Adrenal gland (tissue), 12 donors: ENCODE data around the gene SEMA5A. TPM values are rescaled to one million over a fixed set of nuclear protein-coding genes. Genes with fewer than 3 reads are reported as not detected.

Source experiments
- DNase-seq, 7 donors: peaks; one replicate each; pipeline ENCODE4 v3.0.0-alpha.2; 2019 to 2020
- H3K27ac ChIP-seq, 5 donors: fragments of 200-600 bp; sonication (generic) in 4 of 5; 1 replicate in 3 of 5; 2 replicates in 2 of 5; pipeline versions ENCODE4 v1.5.1 to v1.8.0; 2016 to 2020; ENCODE audit warnings: mild to moderate bottlenecking in 1 of 5
- H3K27me3 ChIP-seq: fragments of 200-600 bp; 2 replicates; pipeline ENCODE4 v1.8.0; 2021
- H3K36me3 ChIP-seq, 2 donors: fragments of 200-600 bp; replicated peaks in 1 of 2; 1 replicate in 1 of 2; 2 replicates in 1 of 2; pipeline versions ENCODE4 v1.5.1 to v1.8.0; 2018 to 2022
- H3K4me1 ChIP-seq, 2 donors: fragments of 200-600 bp; replicated peaks in 1 of 2; 1 replicate in 1 of 2; 2 replicates in 1 of 2; pipeline versions ENCODE4 v1.5.1 to v1.8.0; 2018 to 2021
- H3K4me3 ChIP-seq, 4 donors: fragments of 200-600 bp; sonication (generic) in 3 of 4; one replicate each; pipeline ENCODE4 v1.5.1; 2016 to 2018
- H3K9me3 ChIP-seq, 3 donors: fragments of 200-600 bp; sonication (generic) in 1 of 3; replicated peaks in 1 of 3; 1 replicate in 2 of 3; 2 replicates in 1 of 3; pipeline versions ENCODE4 v1.5.1 to v1.8.0; 2016 to 2021
- POLR2A ChIP-seq, 2 donors: fragments of 450-650 bp; IDR thresholded peaks; one replicate each; pipeline ENCODE4 v1.6.1; 2017; ENCODE audit warnings: antibody characterized with exemption in 2 of 2, mild to moderate bottlenecking in 2 of 2, moderate library complexity in 1 of 2
- WGBS, 4 donors: extraction: QIAGEN DNeasy Blood & Tissue Kit in 2 of 4; methylation state at CpG; one replicate each; pipeline versions ENCODE4 v1.1.5 to v1.1.7; 2013 to 2017; 5-methylcytosine and 5-hydroxymethylcytosine counted together
- intact Hi-C, 2 donors: fragments of 100-400 bp; cut with DNase I; formaldehyde crosslinking; loops; one replicate each; pipeline versions ENCODE4 v1.14.1 to v1.15.0; 2022 to 2023
- polyA plus RNA-seq, 3 donors: library from polyadenylated mRNA; stranded (reverse); fragments of 200-250 nt in 2 of 3; fragments of 350-450 nt in 1 of 3; fragmentation: Illumina TruSeq in 1 of 3; extraction: RNeasy Lipid Tissue Mini Kit (QIAGEN cat#74804) in 1 of 3; gene quantifications; one replicate each; pipeline ENCODE4 v1.2.3, GENCODE V29; 2013 to 2014
- total RNA-seq, 9 donors: library from RNA; depleted of rRNA in 4 of 9; stranded (reverse); fragments of >200 nt in 4 of 9; fragments of 120-200 nt in 1 of 9; fragmentation: NEBNext Ultra II Directional in 1 of 9; extraction: Animal tissue kit (Norgen Biotek cat#: 25700) in 1 of 9; gene quantifications; one replicate each; pipeline versions ENCODE4 v1.1.0 to v1.2.4, GENCODE V29; 2013 to 2023
- TF ChIP-seq, protein P1 (sequence below), 6 experiments: fragments of 450-650 bp in 4 of 6; fragments of 200-600 bp in 2 of 6; sonication (generic) in 1 of 6; IDR thresholded peaks; 1 replicate in 5 of 6; 2 replicates in 1 of 6; pipeline versions ENCODE4 v1.5.1 to v1.8.0; 2016 to 2021; ENCODE audit warnings: antibody characterized with exemption in 6 of 6, mild to moderate bottlenecking in 2 of 6, moderate library complexity in 1 of 6
- donor health status: healthy with polysubstance abuse.
- donor health status: Bipolar disorder and iron deficiency.
- donor health status: DM: yes; HTN: yes; CAD: no.
- donor health status: DM: no; HTN: no; CAD: no.
- donor health status: DM: no; HTN: no; CAD: no.
- donor health status: DM: yes; HTN: yes; CAD: no.

The SEMA5A gene
- total and polyA plus RNA-seq, 12 donors: 0.40 to 6.0 (median 2.6) TPM

DNA sequence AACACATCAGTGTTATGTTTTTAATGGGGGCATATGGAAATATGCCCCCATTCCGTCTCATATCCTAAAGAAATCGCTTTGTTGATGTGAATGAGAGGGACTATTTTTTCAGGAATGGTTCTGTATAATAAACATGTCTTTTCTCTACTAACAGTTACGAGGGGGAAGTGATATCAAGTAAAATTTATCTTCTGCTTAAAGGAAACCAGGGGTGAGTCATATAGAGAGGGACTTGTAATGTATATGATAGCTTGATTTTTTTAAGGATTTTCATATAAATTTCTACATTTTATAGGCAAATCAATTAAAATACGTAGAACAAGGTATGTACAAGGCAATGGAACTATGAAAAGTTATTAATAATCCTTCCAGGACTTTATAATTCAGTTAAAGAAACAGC lies 207.1 kb downstream of the SEMA5A start:
- WGBS, 4 donors: 81 to 87% (median 84%) methylated on average over 4 of the region's 4 CpGs
- Histone ChIP-seq H3K4me3 (no peak overlapping the region), H3K27me3 (no peaks in the 10 kb centered on the region), H3K4me1 (no peaks in the 10 kb centered on the region), H3K27ac (no peak overlapping the region), H3K36me3 (no peaks in the 10 kb centered on the region), H3K9me3 (no peaks in the 10 kb centered on the region)
- no peak for DNase-seq
- no peak for TF ChIP-seq POLR2A (IDR thresholded peaks at IDR 0.05)
- intact Hi-C loops: no loop called here

DNA sequence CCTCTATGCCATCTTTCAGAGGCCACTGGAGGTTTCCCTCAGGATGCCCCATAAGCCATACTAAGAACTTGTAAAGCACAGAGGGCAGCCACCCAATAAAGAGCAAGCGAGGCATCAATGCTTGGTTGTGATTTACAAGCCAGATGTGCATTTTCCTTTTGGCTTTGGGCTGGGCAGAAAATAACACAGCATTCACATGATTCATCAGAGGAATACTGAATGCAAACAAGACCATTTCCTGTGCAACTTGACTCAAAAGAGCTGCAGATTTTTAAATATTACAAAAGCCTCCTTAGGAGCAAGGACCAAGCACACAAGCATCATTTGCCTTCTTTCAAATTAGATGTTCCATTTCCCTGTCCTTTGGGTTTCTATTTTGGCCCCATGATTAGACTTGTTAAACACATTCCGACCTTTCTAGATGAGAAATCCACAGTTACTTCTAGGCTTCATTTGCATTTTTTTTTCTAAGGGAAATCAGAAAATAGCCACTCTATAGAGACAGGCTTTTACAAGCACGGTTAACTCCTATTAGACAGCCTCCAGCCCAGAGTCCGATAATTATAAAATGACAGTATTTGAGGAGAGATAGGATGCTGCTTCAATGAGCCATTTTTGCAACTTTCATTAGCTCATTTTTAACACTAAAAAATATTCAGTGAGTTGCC lies 207.8 kb downstream of the SEMA5A start:
- Histone ChIP-seq H3K27ac (no peak overlapping the region), H3K36me3 (no peaks in the 10 kb centered on the region), H3K4me1 (no peaks in the 10 kb centered on the region), H3K27me3 (no peaks in the 10 kb centered on the region), H3K4me3 (no peak overlapping the region), H3K9me3 (no peaks in the 10 kb centered on the region)
- no peak for DNase-seq
- 68 to 78% (median 70%) methylated on average over 4 of the region's 4 CpGs for WGBS, 4 donors
- TF ChIP-seq, protein P1, sequence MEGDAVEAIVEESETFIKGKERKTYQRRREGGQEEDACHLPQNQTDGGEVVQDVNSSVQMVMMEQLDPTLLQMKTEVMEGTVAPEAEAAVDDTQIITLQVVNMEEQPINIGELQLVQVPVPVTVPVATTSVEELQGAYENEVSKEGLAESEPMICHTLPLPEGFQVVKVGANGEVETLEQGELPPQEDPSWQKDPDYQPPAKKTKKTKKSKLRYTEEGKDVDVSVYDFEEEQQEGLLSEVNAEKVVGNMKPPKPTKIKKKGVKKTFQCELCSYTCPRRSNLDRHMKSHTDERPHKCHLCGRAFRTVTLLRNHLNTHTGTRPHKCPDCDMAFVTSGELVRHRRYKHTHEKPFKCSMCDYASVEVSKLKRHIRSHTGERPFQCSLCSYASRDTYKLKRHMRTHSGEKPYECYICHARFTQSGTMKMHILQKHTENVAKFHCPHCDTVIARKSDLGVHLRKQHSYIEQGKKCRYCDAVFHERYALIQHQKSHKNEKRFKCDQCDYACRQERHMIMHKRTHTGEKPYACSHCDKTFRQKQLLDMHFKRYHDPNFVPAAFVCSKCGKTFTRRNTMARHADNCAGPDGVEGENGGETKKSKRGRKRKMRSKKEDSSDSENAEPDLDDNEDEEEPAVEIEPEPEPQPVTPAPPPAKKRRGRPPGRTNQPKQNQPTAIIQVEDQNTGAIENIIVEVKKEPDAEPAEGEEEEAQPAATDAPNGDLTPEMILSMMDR (IDR thresholded peaks at IDR 0.05): no peak
- TF ChIP-seq POLR2A (IDR thresholded peaks at IDR 0.05): no peak
- intact Hi-C loops: no loop called here

DNA sequence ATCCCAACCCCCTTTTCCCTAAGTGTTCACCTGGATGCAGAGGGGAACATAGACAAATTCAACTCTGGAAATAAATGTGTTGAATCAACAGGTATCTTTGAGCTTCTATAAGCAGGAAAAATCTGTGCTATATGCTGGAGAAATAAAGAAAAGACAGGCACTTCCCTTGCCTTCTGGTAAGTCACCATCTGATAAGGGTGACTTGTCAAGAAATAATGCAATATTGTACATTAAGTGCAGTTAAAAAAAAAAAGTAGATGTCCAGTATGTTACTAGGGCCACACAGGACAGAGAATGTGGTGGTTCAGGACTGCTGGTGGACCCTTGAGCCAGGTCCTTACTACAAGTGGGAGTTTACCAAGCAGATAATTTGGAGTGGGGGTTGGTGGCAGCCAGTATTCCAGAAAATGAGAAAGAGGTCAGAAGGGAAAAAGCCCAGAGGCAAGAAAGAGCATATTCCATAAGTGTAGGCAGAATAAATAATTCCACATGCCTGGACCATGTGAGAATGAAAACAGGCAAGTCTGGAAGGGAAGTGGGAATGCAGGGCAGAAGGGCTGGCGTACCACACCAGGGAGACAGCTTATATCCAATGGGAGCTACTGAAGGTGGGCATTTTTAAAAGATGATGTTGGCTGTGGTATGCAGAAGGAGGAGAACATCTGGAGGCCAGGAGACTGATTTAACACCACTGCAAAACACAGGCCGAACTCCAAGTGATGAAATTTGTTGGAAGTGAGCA lies 209.9 kb downstream of the SEMA5A start:
- no peaks in the 10 kb centered on the region for H3K4me1 ChIP-seq
- no peaks in the 10 kb centered on the region for H3K36me3 ChIP-seq
- H3K4me3 ChIP-seq: no peak overlapping the region
- H3K27me3 ChIP-seq: no peaks in the 10 kb centered on the region
- TF ChIP-seq, protein P1 (IDR thresholded peaks at IDR 0.05): no peak
- TF ChIP-seq POLR2A (IDR thresholded peaks at IDR 0.05): no peak
- no peak for DNase-seq
- no peak overlapping the region for H3K27ac ChIP-seq
- 72 to 97% (median 91%) methylated on average over 2 of the region's 2 CpGs for WGBS, 4 donors
- H3K9me3 ChIP-seq: no peaks in the 10 kb centered on the region
- intact Hi-C loops: no loop called here

DNA sequence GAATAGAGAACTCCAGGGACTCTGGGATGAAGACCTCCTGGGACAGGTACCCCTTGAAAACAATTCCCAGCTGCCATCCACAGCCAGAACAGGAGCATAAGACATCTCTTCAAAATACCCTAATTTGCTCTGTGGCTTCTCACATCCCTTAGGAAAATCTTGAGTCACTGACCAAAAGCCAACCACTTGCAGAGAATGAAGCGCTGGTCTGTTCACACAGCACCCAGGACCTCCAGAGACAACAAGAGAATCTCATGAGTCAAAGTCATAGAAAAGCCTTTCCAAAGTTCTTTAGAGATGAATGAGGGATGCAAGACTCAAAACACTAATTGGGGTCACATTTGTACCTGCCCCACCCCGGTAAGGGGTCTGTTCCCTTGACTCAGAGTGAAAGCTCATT lies 210.6 kb downstream of the SEMA5A start:
- Histone ChIP-seq H3K4me1 (no peaks in the 10 kb centered on the region), H3K9me3 (no peaks in the 10 kb centered on the region), H3K4me3 (no peak overlapping the region), H3K27ac (no peak overlapping the region), H3K36me3 (no peaks in the 10 kb centered on the region), H3K27me3 (no peaks in the 10 kb centered on the region)
- 77 to 93% (median 87%) methylated on average over 2 of the region's 2 CpGs for WGBS, 4 donors
- no peak for DNase-seq
- intact Hi-C loops: no loop called here
- TF ChIP-seq, protein P1 (IDR thresholded peaks at IDR 0.05): no peak
